HEK293 (cell line): ENCODE data around the gene SPECC1.

Experiments
- REPIN1 ChIP-seq: fragments of 450-650 bp; formaldehyde crosslinking; IDR thresholded peaks from 2 replicates; pipeline ENCODE4 v1.5.1; 2017; ENCODE audit warnings: missing biosample characterization, missing genetic modification characterization, low read depth
- ZBTB21 ChIP-seq: fragments of 450-650 bp; formaldehyde crosslinking; IDR thresholded peaks from 2 replicates; pipeline ENCODE4 v1.5.1; 2017; ENCODE audit warnings: missing biosample characterization, missing genetic modification characterization
- ZNF140 ChIP-seq: fragments of 450-650 bp; formaldehyde crosslinking; IDR thresholded peaks from 2 replicates; pipeline ENCODE4 v1.5.1; 2016; ENCODE audit warnings: missing biosample characterization, missing genetic modification characterization
- ZNF274 ChIP-seq, 2 experiments: fragments of 200-500 bp in 1 of 2; fragments of 450-650 bp in 1 of 2; sonication (Bioruptor generic) in 1 of 2; formaldehyde crosslinking in 1 of 2; IDR thresholded peaks; 2 replicates each; pipeline versions ENCODE4 v1.5.1 to v1.6.1; 2014 to 2016; ENCODE audit warnings: borderline replicate concordance in 1 of 2, inconsistent platforms in 1 of 2, low read length in 1 of 2, missing biosample characterization in 1 of 2, missing genetic modification characterization in 1 of 2
- ZNF549 ChIP-seq: fragments of 450-650 bp; IDR thresholded peaks from 2 replicates; pipeline ENCODE4 v1.5.1; 2018; ENCODE audit warnings: missing biosample characterization, missing genetic modification characterization, mild to moderate bottlenecking, inconsistent platforms, moderate library complexity
- ZNF768 ChIP-seq: fragments of 450-650 bp; formaldehyde crosslinking; IDR thresholded peaks from 2 replicates; pipeline ENCODE4 v1.5.1; 2018; ENCODE audit warnings: missing biosample characterization, mild to moderate bottlenecking, missing genetic modification characterization
- ZNF777 ChIP-seq: fragments of 450-650 bp; formaldehyde crosslinking; IDR thresholded peaks from 2 replicates; pipeline ENCODE4 v1.5.1; 2017; ENCODE audit warnings: missing biosample characterization, missing genetic modification characterization, borderline replicate concordance
- ZNF843 ChIP-seq: fragments of 450-650 bp; formaldehyde crosslinking; IDR thresholded peaks from 2 replicates; pipeline ENCODE4 v1.5.1; 2016; ENCODE audit warnings: missing biosample characterization, missing genetic modification characterization
- TF ChIP-seq, protein P1 (sequence below): fragments of 450-650 bp; formaldehyde crosslinking; conservative IDR thresholded peaks from 2 replicates; pipeline ENCODE4 v1.5.1; 2016; ENCODE audit warnings: low read depth, missing biosample characterization, missing genetic modification characterization
- TF ChIP-seq, protein P2 (sequence below): fragments of 450-650 bp; formaldehyde crosslinking; IDR thresholded peaks from 2 replicates; pipeline ENCODE4 v1.5.1; 2016; ENCODE audit warnings: missing biosample characterization, missing genetic modification characterization
- TF ChIP-seq, protein P3 (sequence below): fragments of 450-650 bp; formaldehyde crosslinking; IDR thresholded peaks from 2 replicates; pipeline ENCODE4 v1.5.1; 2016; ENCODE audit warnings: missing biosample characterization, missing genetic modification characterization
- TF ChIP-seq, protein P4 (sequence below): fragments of 450-650 bp; formaldehyde crosslinking; IDR thresholded peaks from 2 replicates; pipeline ENCODE4 v1.5.1; 2016; ENCODE audit warnings: missing biosample characterization, missing genetic modification characterization
- TF ChIP-seq, protein P5 (sequence below): fragments of 450-650 bp; formaldehyde crosslinking; IDR thresholded peaks from 2 replicates; pipeline ENCODE4 v1.5.1; 2016; ENCODE audit warnings: missing biosample characterization, missing genetic modification characterization
- TF ChIP-seq, protein P6 (sequence below): fragments of 450-650 bp; formaldehyde crosslinking; IDR thresholded peaks from 2 replicates; pipeline ENCODE4 v1.5.1; 2016; ENCODE audit warnings: missing biosample characterization, missing genetic modification characterization

DNA sequence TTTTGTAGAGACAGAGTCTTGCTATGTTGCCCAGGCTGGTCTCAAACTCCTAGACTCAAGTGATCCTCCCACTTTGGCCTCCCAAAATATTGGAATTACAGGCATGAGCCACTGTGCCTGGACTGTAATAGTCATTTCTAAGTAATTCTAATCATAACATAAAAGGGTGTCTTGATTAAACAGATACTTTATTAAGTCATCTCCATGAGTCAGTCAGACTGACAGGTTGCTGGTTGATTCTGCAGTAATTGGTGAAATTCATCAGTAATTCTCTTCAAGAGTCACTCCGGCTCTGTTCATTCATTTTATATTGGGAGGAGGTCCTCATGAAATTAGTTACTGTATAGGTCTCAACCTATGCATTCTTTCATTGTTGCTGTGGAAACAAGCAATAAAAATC, 85.6 kb downstream of the SPECC1 start:
- TF ChIP-seq ZBTB21 (no peak), ZNF777 (tag by site-specific recombination) (no peak), ZNF549 (tag by site-specific recombination) (no peak), ZNF140 (tag by site-specific recombination) (no peak), REPIN1 (tag by site-specific recombination) (no peak), ZNF274 (IDR thresholded peaks at IDR 0.05; ENCODE audit: low read length) (no peak), ZNF274 (tag by site-specific recombination; IDR thresholded peaks at IDR 0.05; ENCODE audit: borderline replicate concordance) (no peak), ZNF768 (tag by site-specific recombination) (no peak), ZNF843 (tag by site-specific recombination) (no peak)
- TF ChIP-seq, protein P1, sequence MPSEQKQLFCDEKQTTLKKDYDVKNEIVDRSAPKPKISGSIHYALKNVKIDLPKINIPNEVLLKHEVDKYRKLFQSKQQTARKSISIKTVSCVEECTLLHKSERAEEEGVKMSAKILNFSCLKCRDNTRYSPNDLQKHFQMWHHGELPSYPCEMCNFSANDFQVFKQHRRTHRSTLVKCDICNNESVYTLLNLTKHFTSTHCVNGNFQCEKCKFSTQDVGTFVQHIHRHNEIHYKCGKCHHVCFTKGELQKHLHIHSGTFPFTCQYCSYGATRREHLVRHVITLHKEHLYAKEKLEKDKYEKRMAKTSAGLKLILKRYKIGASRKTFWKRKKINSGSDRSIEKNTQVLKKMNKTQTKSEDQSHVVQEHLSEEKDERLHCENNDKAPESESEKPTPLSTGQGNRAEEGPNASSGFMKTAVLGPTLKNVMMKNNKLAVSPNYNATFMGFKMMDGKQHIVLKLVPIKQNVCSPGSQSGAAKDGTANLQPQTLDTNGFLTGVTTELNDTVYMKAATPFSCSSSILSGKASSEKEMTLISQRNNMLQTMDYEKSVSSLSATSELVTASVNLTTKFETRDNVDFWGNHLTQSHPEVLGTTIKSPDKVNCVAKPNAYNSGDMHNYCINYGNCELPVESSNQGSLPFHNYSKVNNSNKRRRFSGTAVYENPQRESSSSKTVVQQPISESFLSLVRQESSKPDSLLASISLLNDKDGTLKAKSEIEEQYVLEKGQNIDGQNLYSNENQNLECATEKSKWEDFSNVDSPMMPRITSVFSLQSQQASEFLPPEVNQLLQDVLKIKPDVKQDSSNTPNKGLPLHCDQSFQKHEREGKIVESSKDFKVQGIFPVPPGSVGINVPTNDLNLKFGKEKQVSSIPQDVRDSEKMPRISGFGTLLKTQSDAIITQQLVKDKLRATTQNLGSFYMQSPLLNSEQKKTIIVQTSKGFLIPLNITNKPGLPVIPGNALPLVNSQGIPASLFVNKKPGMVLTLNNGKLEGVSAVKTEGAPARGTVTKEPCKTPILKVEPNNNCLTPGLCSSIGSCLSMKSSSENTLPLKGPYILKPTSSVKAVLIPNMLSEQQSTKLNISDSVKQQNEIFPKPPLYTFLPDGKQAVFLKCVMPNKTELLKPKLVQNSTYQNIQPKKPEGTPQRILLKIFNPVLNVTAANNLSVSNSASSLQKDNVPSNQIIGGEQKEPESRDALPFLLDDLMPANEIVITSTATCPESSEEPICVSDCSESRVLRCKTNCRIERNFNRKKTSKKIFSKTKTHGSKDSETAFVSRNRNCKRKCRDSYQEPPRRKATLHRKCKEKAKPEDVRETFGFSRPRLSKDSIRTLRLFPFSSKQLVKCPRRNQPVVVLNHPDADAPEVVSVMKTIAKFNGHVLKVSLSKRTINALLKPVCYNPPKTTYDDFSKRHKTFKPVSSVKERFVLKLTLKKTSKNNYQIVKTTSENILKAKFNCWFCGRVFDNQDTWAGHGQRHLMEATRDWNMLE (tag by site-specific recombination) = no peak
- TF ChIP-seq, protein P2, sequence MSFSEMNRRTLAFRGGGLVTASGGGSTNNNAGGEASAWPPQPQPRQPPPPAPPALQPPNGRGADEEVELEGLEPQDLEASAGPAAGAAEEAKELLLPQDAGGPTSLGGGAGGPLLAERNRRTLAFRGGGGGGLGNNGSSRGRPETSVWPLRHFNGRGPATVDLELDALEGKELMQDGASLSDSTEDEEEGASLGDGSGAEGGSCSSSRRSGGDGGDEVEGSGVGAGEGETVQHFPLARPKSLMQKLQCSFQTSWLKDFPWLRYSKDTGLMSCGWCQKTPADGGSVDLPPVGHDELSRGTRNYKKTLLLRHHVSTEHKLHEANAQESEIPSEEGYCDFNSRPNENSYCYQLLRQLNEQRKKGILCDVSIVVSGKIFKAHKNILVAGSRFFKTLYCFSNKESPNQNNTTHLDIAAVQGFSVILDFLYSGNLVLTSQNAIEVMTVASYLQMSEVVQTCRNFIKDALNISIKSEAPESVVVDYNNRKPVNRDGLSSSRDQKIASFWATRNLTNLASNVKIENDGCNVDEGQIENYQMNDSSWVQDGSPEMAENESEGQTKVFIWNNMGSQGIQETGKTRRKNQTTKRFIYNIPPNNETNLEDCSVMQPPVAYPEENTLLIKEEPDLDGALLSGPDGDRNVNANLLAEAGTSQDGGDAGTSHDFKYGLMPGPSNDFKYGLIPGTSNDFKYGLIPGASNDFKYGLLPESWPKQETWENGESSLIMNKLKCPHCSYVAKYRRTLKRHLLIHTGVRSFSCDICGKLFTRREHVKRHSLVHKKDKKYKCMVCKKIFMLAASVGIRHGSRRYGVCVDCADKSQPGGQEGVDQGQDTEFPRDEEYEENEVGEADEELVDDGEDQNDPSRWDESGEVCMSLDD (tag by site-specific recombination) = no peak
- TF ChIP-seq, protein P3, sequence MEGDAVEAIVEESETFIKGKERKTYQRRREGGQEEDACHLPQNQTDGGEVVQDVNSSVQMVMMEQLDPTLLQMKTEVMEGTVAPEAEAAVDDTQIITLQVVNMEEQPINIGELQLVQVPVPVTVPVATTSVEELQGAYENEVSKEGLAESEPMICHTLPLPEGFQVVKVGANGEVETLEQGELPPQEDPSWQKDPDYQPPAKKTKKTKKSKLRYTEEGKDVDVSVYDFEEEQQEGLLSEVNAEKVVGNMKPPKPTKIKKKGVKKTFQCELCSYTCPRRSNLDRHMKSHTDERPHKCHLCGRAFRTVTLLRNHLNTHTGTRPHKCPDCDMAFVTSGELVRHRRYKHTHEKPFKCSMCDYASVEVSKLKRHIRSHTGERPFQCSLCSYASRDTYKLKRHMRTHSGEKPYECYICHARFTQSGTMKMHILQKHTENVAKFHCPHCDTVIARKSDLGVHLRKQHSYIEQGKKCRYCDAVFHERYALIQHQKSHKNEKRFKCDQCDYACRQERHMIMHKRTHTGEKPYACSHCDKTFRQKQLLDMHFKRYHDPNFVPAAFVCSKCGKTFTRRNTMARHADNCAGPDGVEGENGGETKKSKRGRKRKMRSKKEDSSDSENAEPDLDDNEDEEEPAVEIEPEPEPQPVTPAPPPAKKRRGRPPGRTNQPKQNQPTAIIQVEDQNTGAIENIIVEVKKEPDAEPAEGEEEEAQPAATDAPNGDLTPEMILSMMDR (tag by site-specific recombination) = no peak
- TF ChIP-seq, protein P4, sequence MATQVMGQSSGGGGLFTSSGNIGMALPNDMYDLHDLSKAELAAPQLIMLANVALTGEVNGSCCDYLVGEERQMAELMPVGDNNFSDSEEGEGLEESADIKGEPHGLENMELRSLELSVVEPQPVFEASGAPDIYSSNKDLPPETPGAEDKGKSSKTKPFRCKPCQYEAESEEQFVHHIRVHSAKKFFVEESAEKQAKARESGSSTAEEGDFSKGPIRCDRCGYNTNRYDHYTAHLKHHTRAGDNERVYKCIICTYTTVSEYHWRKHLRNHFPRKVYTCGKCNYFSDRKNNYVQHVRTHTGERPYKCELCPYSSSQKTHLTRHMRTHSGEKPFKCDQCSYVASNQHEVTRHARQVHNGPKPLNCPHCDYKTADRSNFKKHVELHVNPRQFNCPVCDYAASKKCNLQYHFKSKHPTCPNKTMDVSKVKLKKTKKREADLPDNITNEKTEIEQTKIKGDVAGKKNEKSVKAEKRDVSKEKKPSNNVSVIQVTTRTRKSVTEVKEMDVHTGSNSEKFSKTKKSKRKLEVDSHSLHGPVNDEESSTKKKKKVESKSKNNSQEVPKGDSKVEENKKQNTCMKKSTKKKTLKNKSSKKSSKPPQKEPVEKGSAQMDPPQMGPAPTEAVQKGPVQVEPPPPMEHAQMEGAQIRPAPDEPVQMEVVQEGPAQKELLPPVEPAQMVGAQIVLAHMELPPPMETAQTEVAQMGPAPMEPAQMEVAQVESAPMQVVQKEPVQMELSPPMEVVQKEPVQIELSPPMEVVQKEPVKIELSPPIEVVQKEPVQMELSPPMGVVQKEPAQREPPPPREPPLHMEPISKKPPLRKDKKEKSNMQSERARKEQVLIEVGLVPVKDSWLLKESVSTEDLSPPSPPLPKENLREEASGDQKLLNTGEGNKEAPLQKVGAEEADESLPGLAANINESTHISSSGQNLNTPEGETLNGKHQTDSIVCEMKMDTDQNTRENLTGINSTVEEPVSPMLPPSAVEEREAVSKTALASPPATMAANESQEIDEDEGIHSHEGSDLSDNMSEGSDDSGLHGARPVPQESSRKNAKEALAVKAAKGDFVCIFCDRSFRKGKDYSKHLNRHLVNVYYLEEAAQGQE (tag by site-specific recombination) = no peak
- TF ChIP-seq, protein P5, sequence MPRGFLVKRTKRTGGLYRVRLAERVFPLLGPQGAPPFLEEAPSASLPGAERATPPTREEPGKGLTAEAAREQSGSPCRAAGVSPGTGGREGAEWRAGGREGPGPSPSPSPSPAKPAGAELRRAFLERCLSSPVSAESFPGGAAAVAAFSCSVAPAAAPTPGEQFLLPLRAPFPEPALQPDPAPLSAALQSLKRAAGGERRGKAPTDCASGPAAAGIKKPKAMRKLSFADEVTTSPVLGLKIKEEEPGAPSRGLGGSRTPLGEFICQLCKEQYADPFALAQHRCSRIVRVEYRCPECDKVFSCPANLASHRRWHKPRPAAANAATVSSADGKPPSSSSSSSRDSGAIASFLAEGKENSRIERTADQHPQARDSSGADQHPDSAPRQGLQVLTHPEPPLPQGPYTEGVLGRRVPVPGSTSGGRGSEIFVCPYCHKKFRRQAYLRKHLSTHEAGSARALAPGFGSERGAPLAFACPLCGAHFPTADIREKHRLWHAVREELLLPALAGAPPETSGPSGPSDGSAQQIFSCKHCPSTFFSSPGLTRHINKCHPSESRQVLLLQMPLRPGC (tag by site-specific recombination) = no peak
- TF ChIP-seq, protein P6, sequence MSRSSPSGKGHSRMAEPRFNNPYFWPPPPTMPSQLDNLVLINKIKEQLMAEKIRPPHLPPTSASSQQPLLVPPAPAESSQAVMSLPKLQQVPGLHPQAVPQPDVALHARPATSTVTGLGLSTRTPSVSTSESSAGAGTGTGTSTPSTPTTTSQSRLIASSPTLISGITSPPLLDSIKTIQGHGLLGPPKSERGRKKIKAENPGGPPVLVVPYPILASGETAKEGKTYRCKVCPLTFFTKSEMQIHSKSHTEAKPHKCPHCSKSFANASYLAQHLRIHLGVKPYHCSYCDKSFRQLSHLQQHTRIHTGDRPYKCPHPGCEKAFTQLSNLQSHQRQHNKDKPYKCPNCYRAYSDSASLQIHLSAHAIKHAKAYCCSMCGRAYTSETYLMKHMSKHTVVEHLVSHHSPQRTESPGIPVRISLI (tag by site-specific recombination) = no peak
